GM18499 (cell line): ENCODE results near the gene AGBL4.

Experiments used
- ATAC-seq: cut with Tn5 transposase; IDR thresholded peaks from one replicate; pipeline ENCODE4 v1.9.1; 2021; ENCODE audit warnings: moderate number of reproducible peaks; ENCODE audit not compliant: insufficient read depth, unreplicated experiment

AGBL4 gene

DNA sequence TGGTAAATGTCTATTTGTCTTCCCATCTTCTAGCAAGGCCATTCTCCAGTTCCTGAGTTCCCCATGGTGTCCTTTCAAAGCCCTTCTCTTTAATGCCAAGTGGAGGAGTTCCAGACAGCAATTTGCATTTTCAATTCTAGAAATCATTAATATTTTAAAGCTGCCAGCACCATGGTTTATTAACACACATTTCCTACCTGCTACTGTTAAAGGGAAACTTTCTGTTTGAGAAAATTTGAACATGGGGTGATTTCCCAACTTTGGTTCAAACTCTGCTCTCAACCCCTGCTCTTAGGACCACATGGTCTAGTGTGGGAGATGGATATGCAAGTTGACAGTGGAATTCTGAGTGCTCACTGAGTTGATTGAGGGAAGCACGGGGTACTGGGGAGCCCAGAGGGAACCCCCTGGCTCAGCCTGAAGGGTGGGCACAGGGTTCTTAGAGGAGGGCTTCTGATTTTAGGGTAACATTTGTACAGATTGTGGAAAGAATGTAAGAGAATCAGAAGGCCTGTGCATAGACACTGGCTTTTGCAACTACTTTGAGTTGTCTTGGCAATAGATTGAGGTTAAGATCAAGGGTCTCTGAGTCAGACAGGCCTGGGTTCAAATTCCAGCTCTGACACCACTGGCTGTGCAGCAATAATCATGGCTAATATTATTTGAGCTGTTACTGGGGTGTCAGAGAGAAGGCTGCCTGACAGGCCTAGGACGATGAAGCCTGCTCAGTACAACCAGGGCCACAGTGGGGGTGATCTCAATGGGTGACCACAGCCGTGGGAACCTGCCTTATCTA lies 1344.8 kb downstream of the AGBL4 start:
- ATAC-seq: no peak

DNA sequence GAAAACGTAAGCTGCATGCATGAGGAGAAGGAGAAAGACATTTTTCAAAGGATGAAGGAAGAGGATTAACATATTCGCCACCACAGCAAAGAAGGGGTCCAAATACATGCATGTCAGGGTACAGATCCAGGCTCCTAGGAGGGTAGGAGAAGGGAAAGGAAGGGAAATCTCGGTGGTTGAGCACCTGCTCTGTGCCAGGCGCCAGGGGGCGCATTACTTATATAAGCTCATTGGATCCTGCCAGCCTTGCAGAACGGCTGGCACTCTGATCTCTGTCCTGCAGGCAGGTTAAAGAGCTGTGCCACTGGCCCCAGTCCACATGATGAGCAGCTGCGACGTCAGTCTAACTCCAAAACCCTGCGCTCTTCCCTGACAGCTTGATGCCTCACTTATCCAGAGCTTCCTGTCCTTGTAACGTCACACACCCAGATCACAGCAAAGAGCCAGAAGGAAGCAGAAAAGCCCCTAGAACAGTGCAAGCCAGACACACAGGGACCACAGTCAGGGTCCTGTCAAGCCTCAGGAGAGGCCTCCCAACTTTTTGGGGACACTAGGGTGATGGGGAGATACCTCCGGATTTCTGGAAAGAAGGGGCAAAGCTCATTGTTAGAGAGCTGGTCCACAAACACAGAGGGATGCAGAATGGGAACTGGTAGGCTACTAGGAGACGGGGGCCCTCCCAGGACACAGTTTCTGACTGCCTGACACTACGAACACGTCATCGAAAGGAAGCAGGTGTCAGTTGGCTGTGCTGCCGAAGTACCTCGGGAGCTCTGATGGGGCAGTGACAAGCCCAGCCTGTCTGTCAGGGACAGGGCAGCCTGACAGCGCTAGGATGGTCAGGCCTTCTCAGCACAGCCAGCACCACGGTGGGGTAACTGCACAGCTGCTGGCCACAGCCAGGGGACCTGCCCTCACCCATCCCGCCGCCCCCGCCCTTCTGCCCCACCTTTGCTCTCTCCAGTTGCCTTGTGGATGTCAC lies 1346.2 kb downstream of the AGBL4 start:
- ATAC-seq: no peak

DNA sequence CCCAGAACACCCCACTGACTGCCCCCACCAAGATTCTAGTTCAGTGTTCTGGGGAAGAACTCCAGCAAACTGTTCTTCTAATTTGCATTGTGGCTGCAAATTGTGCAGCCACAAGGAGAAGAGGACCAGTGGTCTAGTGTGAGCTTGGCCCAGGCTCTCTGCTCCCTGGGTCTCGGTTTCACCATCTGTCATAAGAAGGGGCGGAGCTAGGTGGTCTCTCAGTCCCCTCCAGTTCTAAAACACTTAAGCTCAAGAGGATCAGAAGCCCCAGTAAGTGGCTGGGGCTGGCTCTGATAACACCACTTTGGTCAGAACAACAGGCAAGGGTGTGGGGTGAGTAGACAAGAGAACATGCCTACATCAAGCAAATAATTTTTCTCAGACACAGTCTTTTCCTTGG lies 1346.9 kb downstream of the AGBL4 start:
- no peak for ATAC-seq

GRCh38 chr1:48676376-48676775 lies 1347.4 kb downstream of the AGBL4 start:
- no peak for ATAC-seq

DNA sequence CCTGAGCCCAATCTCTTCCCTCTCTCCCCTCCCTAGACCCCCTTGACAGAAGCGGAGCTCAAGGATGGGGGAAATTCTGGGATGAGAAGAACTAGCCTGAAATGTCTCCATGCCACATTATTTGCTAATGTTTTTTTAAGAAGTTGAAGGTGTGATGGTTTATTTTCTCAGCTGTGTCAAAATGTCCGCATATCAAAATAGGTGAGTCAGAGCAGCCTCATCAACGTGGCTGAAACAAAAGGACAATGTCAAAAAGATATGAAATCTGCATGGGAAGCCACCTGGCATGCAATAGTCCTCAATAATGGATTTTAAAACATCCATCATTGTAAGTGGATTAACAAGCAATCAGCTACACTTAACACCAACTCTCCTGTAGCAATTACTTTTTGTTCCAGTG lies 1348.5 kb downstream of the AGBL4 start:
- ATAC-seq: no peak

DNA sequence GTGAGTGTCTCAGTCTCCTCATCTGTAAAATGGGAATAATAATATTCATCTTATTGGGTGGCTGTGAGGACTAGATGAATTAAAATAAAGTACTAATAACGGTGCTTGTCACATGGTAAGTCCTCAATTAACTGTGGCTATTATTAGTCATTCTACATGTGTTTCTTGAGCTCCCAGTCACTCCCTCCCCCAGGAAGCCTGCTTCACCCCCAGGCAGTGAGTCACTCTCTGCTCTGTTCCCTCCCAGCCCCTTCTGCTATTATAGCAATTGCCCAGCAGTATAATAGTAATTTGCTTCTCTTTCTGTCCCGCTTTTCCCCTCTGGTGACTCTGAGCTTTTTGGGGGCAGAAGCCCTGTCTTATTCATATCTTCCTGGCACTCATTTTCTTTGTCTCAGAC lies 1349.1 kb downstream of the AGBL4 start:
- ATAC-seq: no peak

GRCh38 chr1:48673332-48674105 lies 1350.2 kb downstream of the AGBL4 start:
- ATAC-seq: no peak

- ATAC-seq: no peak
Observed at GRCh38 chr1:48671578-48671977, 1352.2 kb downstream of the AGBL4 start.

DNA sequence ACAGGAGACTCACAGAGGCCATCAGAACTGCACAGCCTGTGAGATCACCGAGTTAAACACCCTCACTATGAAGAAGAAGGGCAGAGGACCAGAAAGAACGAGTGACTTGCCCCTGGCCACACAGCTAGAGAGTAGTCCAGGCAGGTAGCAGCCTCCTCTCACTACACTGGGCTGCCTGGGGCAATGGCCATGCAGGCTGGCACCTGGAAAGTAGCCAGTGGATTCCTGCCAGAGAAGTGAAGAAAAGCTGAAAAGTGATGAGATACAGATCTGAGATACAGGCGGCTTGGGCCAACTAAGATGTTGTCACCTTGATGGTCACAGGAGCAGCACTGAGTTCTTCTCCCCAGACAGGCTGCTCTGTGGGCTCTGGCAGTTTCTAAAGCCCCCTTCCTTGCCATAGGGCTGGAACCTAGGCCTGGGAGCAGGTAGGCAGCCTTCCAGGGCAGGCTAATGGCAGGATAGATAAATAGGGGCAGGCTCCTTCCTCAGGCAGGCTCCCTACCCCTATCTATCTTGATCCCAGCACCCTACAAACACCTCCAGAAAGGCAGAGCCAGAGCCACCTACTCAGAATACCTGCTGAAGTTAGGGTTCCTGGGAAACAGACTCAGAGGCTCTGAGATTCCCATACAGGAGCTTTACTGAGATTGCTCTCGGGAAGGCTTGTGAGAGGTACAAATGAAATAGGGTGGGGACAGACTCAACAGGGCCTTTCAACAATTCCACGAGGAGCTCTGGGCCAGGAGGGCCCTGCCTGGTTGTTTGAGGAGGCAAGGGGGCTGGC lies 1353.3 kb downstream of the AGBL4 start:
- no peak for ATAC-seq

- no peak for ATAC-seq
Observed at GRCh38 chr1:48668339-48668738, 1355.4 kb downstream of the AGBL4 start.

DNA sequence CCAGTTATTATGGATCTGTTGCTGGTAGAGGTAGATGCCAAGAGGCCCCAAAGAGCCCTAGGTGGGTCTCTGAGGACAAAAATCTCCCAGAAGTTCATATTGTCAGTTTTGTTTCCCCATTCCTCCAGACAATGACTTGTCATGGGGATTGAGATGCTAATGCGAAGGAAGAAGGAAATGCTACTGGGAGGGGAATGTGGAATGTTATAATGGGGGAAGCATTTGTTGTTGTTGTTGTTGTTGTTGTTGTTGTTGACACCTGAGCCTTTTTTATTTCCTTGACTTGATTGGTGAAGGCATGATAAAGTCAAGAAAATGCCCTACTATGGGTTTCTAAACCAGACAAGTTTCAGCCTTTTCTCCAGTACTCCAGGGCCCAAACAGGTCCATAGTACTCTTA lies 1356.0 kb downstream of the AGBL4 start:
- ATAC-seq: no peak

GRCh38 chr1:48665708-48666407 lies 1357.9 kb downstream of the AGBL4 start:
- no peak for ATAC-seq

DNA sequence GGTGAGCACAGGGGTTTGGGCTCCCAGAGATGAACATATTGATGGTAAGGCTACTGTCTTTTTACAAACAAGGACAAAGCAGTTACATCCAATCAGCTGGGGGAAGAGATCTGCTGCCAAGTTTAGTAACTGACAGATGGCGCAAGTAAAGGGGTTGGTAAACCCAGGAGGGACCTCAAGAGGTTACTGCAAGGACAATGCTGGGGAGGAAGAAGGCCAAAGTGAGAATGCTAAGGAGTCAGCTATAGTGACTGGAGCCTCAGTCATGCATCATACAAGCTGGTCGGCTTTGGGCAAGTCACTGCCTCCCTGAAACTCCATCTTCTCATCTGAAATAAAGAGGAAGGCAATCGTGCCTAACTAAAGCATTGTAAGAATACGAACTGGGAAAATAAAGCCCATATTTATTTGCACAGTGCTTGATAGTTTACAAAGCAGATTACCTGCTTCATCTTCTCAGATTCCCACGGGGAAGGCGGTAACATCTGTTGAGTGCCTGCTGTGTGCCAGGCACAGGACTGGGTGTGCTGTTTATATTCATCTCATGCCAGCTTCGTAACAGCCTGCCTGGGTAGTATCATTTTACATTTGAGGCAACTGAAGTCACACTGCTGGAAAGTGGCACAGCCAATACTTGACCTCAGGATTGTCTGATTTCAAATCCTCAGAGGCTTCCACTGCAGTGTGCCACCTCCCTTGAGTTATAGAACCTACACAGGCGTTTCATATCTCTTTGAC lies 1361.9 kb downstream of the AGBL4 start:
- ATAC-seq: no peak

DNA sequence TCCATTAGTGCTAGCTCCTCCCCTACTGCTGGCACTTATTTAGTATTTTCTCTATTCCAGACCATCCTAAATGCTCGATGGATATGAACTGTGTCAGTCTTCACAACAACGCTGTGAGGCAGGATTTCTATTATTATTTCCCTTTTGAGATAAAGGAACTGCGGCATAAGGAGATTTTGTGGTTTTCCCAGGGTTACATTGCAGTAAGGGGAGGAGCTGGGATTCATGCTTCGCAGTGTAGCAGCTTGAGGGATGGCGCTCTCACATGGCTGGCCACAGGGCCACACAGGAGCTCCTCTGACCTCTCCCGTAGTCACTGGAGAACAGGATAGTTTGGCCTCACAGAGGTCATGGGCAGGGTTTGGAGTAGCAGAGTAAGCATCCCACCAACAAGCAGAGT lies 1364.0 kb downstream of the AGBL4 start:
- no peak for ATAC-seq

- no peak for ATAC-seq
Observed at GRCh38 chr1:48657413-48657812, 1366.3 kb downstream of the AGBL4 start.

GRCh38 chr1:48654606-48655210 lies 1369.0 kb downstream of the AGBL4 start:
- ATAC-seq: no peak

DNA sequence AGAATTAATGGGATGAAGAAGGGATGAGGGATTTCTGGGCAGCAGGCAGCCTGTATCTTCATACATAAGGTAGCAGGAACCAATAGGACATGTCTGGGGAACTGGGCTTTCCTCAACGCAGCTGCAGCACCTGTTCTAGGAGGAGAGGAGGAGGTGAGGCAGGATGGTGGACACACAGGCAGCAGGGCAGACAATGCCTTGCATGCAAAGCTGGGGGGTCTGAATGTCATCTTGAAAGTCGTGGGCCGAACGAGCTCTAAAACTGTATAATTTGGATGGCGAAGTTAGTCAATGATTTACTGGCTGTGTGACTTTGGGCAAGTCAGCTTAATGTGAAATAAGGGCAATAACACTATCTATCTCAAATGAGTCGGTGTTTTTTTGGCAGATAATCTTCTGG lies 1371.4 kb downstream of the AGBL4 start:
- ATAC-seq: no peak

DNA sequence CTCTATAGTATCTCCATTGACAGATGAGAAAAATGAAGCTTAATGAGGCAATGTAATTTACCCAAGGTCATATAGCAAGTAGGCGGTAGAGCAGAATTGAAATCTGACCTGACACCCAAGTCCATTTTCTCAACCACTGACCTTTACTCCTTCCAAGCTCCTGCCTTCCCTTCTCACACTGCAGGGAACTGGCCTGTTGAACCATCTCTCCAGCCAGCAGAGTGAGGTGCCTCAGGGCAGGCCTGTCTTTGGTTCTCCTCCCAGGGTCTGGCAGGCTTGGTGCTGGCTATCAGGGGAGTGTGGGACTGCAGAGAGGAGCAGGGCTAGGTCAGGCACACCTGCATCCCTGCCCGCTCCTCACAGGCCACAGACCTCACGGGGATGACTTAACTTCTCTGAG lies 1373.9 kb downstream of the AGBL4 start:
- no peak for ATAC-seq
